GM12878 (cell line): ENCODE results near the gene UCKL1. TPM values are rescaled to one million over a fixed set of nuclear protein-coding genes. Genes with fewer than 3 reads are reported as not detected.

Experiments
- ATAC-seq: fragments of 200-7000 bp; cut with Tn5 transposase; 3 replicates; pipeline ENCODE4 v1.9.1; 2020; ENCODE audit warnings: mild to moderate bottlenecking, moderate library complexity
- BruUV-seq: library from RNA; stranded (reverse); fragments of 400-500 nt; replicated peaks from 2 replicates; lab custom pipeline; 2021; lab: Mats Ljungman, UMichigan
- CTCF ChIA-PET: fragments of 300-600 bp; sonication (Branson Sonifier 250); formaldehyde crosslinking; extraction: SDS; loops from one replicate; lab custom pipeline; 2021; ENCODE audit warnings: inconsistent platforms; lab: Yijun Ruan, JAX
- POLR2A ChIA-PET: fragments of 350-600 bp; formaldehyde crosslinking; extraction: SDS; loops from one replicate; lab custom pipeline; 2021; ENCODE audit warnings: inconsistent platforms; lab: Charles Lee
- RAD21 ChIA-PET: fragments of 300-600 bp; sonication (Branson Sonifier 250); formaldehyde crosslinking; loops from one replicate; lab custom pipeline; 2023; ENCODE audit warnings: antibody characterized with exemption; ENCODE audit not compliant: unreplicated experiment; lab: Charles Lee
- SMC1A ChIA-PET: fragments of 300-600 bp; sonication (Branson Sonifier 250); formaldehyde crosslinking; loops from one replicate; lab custom pipeline; 2023; ENCODE audit not compliant: unreplicated experiment, uncharacterized antibody; lab: Charles Lee
- DNase-seq: peaks from one replicate; pipeline ENCODE4 v3.0.0-alpha.2; 2011; ENCODE audit warnings: low read depth, low spot score
- FAIRE-seq: peaks from 3 replicates; lab custom pipeline; 2011; peaks lifted over from hg19 to GRCh38; lab: Jason Lieb, UNC
- H2AFZ ChIP-seq: 2 replicates; pipeline ENCODE4 v1.6.0; 2011; ENCODE audit warnings: low read depth, low read length, control low read depth; ENCODE audit not compliant: control insufficient read depth
- H3K27ac ChIP-seq: 2 replicates; pipeline ENCODE4 v1.5.1; 2011; ENCODE audit warnings: control low read depth; ENCODE audit not compliant: control insufficient read depth, insufficient read depth
- H3K27me3 ChIP-seq, 2 experiments: replicated peaks in 1 of 2; 2 replicates each; pipeline versions ENCODE4 v1.6.0 to v1.6.1; 2011; ENCODE audit warnings: low read length in 1 of 2; ENCODE audit not compliant: control insufficient read depth in 2 of 2, insufficient read depth in 2 of 2
- H3K36me3 ChIP-seq, 2 experiments: 2 replicates each; pipeline ENCODE4 v1.5.1; 2011; ENCODE audit warnings: low read length in 1 of 2; ENCODE audit not compliant: control insufficient read depth in 2 of 2, insufficient read depth in 2 of 2
- H3K4me1 ChIP-seq: 2 replicates; pipeline ENCODE4 v1.6.1; 2011; ENCODE audit warnings: mild to moderate bottlenecking, low read length, moderate library complexity, mixed read lengths; ENCODE audit not compliant: control insufficient read depth, insufficient read depth
- H3K4me2 ChIP-seq: 2 replicates; pipeline ENCODE4 v1.6.0; 2011; ENCODE audit warnings: control low read depth; ENCODE audit not compliant: control insufficient read depth, insufficient read depth
- H3K4me3 ChIP-seq: fragments of 200-600 bp; sonication (generic); 2 replicates; pipeline ENCODE4 v1.5.1; 2016
- H3K79me2 ChIP-seq: 2 replicates; pipeline ENCODE4 v1.6.0; 2011; ENCODE audit warnings: low read length; ENCODE audit not compliant: control insufficient read depth, insufficient read depth
- H3K9ac ChIP-seq: 2 replicates; pipeline ENCODE4 v1.8.0; 2011; ENCODE audit warnings: low read length, control low read depth, mixed read lengths; ENCODE audit not compliant: control insufficient read depth, insufficient read depth
- H3K9me3 ChIP-seq: replicated peaks from 3 replicates; pipeline ENCODE4 v1.5.1; 2011; ENCODE audit warnings: mild to moderate bottlenecking, low read length; ENCODE audit not compliant: control insufficient read depth, insufficient read depth
- H4K20me1 ChIP-seq: 2 replicates; pipeline ENCODE4 v1.6.0; 2011; ENCODE audit not compliant: control insufficient read depth, insufficient read depth
- BHLHE40 ChIP-seq, 2 experiments: fragments of 450-650 bp in 1 of 2; IDR thresholded peaks; 2 replicates each; pipeline ENCODE4 v1.6.1; 2011 to 2017; ENCODE audit warnings: low read depth in 2 of 2, borderline replicate concordance in 1 of 2, improper control_type of control experiment in 1 of 2, low read length in 1 of 2, mild to moderate bottlenecking in 1 of 2
- CEBPZ ChIP-seq: fragments of 150-350 bp; IDR thresholded peaks from 2 replicates; pipeline ENCODE4 v1.6.1; 2016; ENCODE audit warnings: low read depth, low read length
- WGBS: methylation state at CpG from one replicate; pipeline ENCODE4 v1.1.6; 2016; ENCODE audit warnings: low lambda C conversion rate; ENCODE audit not compliant: insufficient replicate concordance, insufficient coverage; ENCODE audit errors: missing lambda C conversion rate; 5-methylcytosine and 5-hydroxymethylcytosine counted together
- in situ Hi-C: fragments of 300-500 bp; cut with MboI; formaldehyde crosslinking; loops from 9 replicates; pipeline ENCODE4 v1.14.3; 2018; ENCODE audit warnings: mixed read lengths
- intact Hi-C: fragments of 100-400 bp; cut with micrococcal nuclease; formaldehyde crosslinking; loops from one replicate; pipeline ENCODE4 v1.14.2; 2022; ENCODE audit not compliant: unreplicated experiment
- polyA plus RNA-seq, 11 experiments: library from polyadenylated mRNA; depleted of rRNA in 4 of 11; unstranded in 6 of 11; stranded (reverse) in 5 of 11; fragments of >200 nt; fragmentation: Nextera tagmentation in 4 of 11; fragmentation: Illumina TruSeq in 1 of 11; extraction: Ambion mirVana in 4 of 11; extraction: Trizol in 1 of 11; gene quantifications; 1 replicate in 1 of 11; 2 replicates in 10 of 11; pipeline versions ENCODE4 v1.2.1 to v1.2.3, GENCODE V29; 2011 to 2016; ENCODE audit warnings: inconsistent platforms in 2 of 11, missing spikeins in 2 of 11, low read depth in 1 of 11
- total RNA-seq, 4 experiments: library from RNA; depleted of rRNA in 3 of 4; stranded (reverse); fragments of >200 nt in 3 of 4; fragmentation: Illumina TruSeq in 1 of 4; extraction: Trizol in 1 of 4; gene quantifications; 2 replicates each; pipeline versions ENCODE4 v1.2.1 to v1.2.3, GENCODE V29; 2013 to 2021

UCKL1 gene
- total and polyA plus RNA-seq, 10 of the 15 experiments (the other 5 are each of a cell fraction or from before 2014, with no cell fraction given), result 2.4 to 36.3 (median 24.8) TPM

- H3K36me3 ChIP-seq, result peaks cover 4 to 9% of the 10 kb centered on the region in 2 experiments; a peak in 3 of 4 replicates
- H4K20me1 ChIP-seq, result no peaks in the 10 kb centered on the region
- H3K9me3 ChIP-seq, result peaks cover 2% of the 10 kb centered on the region; the same call in 2 of the 3 replicates
- H3K27me3 ChIP-seq, result no peaks in the 10 kb centered on the region
- CTCF ChIA-PET, result interaction anchor here (1.1 to 1.2 kb wide), 2 partner anchors 9 to 26 kb away, joined by 3 read pairs; no protein-coding TSS in a partner anchor
- SMC1A ChIA-PET, result no interaction called here
- POLR2A ChIA-PET, result no interaction called here
- RAD21 ChIA-PET, result no interaction called here
- no TSS peak for BruUV-seq
- no peak overlapping the region for H3K27ac ChIP-seq
- H3K4me1 ChIP-seq, result peaks cover 3% of the 10 kb centered on the region
- no peak overlapping the region for H3K4me2 ChIP-seq
- WGBS, result 100% methylated on average over 6 of the region's 6 CpGs
- no peak overlapping the region for H3K9ac ChIP-seq
- FAIRE-seq (no peak), ATAC-seq (no peak), DNase-seq (no peak)
- TF ChIP-seq CEBPZ, result no peak
- no peak overlapping the region for H3K4me3 ChIP-seq
- in situ Hi-C loops, result no loop called here
- H2AFZ ChIP-seq, result no peak overlapping the region
- intact Hi-C loops, result no loop called here
- peaks cover 27% of the 10 kb centered on the region for H3K79me2 ChIP-seq
Measured at GRCh38 chr20:63915471-63915870, 40.7 kb downstream of the UCKL1 start.

GRCh38 chr20:63913768-63914167 is 42.4 kb downstream of the UCKL1 start:
- RAD21 ChIA-PET, result no interaction called here
- no peak for FAIRE-seq
- no peak for DNase-seq
- Histone ChIP-seq H3K27ac (no peak overlapping the region), H3K9me3 (peaks cover 2% of the 10 kb centered on the region; the same call in 2 of the 3 replicates), H3K4me1 (peaks cover 3% of the 10 kb centered on the region), H3K36me3 (peaks cover 3 to 4% of the 10 kb centered on the region in 2 experiments; a peak in 3 of 4 replicates), H3K4me2 (no peak overlapping the region), H2AFZ (no peak overlapping the region), H3K4me3 (no peak overlapping the region), H3K9ac (no peak overlapping the region), H4K20me1 (no peaks in the 10 kb centered on the region), H3K79me2 (peaks cover 35% of the 10 kb centered on the region), H3K27me3 (no peaks in the 10 kb centered on the region)
- intact Hi-C loops, result no loop called here
- no peak for TF ChIP-seq BHLHE40 (IDR thresholded peaks at IDR 0.05; ENCODE audit: borderline replicate concordance in 1 of 2, low read depth in 2 of 2, low read length in 1 of 2)
- SMC1A ChIA-PET, result no interaction called here
- no peak for ATAC-seq
- BruUV-seq, result no TSS peak
- POLR2A ChIA-PET, result no interaction called here
- in situ Hi-C loops, result no loop called here
- CTCF ChIA-PET, result no interaction called here
- WGBS, result 98% methylated on average over 12 of the region's 12 CpGs
